Measurements from ENCODE around the gene KRTAP9-3.

- no peak for TF ChIP-seq CTCF (IDR thresholded peaks at IDR 0.05)
- no peak for TF ChIP-seq EP300 (IDR thresholded peaks at IDR 0.05)
Observed at GRCh38 chr17:41226051-41226450, 6.2 kb upstream of the KRTAP9-3 start.
